ENCODE data around the gene S100B.

- TF ChIP-seq CEBPB (IDR thresholded peaks at IDR 0.05) (no peak), NFIC (IDR thresholded peaks at IDR 0.05) (no peak), RAD21 (IDR thresholded peaks at IDR 0.05; ENCODE audit: low read depth) (no peak), EP300 (IDR thresholded peaks at IDR 0.05; ENCODE audit: borderline replicate concordance) (no peak), CREB1 (IDR thresholded peaks at IDR 0.05; ENCODE audit: low read depth) (no peak), TEAD4 (IDR thresholded peaks at IDR 0.05) (no peak), ZBTB7A (IDR thresholded peaks at IDR 0.05; ENCODE audit: low read depth) (no peak), REST (IDR thresholded peaks at IDR 0.05; ENCODE audit: low read depth) (no peak), FOXM1 (IDR thresholded peaks at IDR 0.05; ENCODE audit: borderline replicate concordance, low read depth) (no peak), TCF12 (IDR thresholded peaks at IDR 0.05; ENCODE audit: low read depth) (no peak), TAF1 (IDR thresholded peaks at IDR 0.05; ENCODE audit: low read depth) (no peak), YY1 (IDR thresholded peaks at IDR 0.05; ENCODE audit: low read depth) (no peak), EGR1 (IDR thresholded peaks at IDR 0.05) (no peak), MAX (IDR thresholded peaks at IDR 0.05) (no peak)
Observed at GRCh38 chr21:46550116-46550941, 54.6 kb downstream of the S100B start.
